H1 (cell line): ENCODE measurements around the gene ICAM2. TPM values are rescaled to one million over a fixed set of nuclear protein-coding genes. Genes with fewer than 3 reads are reported as not detected.

Experiments
- CTCF ChIA-PET: fragments of 300-600 bp; sonication (Branson Sonifier 250); formaldehyde crosslinking; loops from one replicate; lab custom pipeline; 2021; ENCODE audit not compliant: partially characterized antibody; lab: Charles Lee
- POLR2A ChIA-PET: fragments of 300-600 bp; sonication (Branson Sonifier 250); formaldehyde crosslinking; loops from one replicate; lab custom pipeline; 2021; ENCODE audit warnings: inconsistent platforms; ENCODE audit not compliant: partially characterized antibody; lab: Charles Lee
- DNase-seq, 2 experiments: peaks; one replicate each; pipeline versions ENCODE4 v3.0.0 to v3.0.0-alpha.2; 2010 to 2022; ENCODE audit warnings: low spot score in 2 of 2, low read depth in 1 of 2, mixed read lengths in 1 of 2
- FAIRE-seq: peaks from 2 replicates; lab custom pipeline; 2011; peaks lifted over from hg19 to GRCh38; lab: Jason Lieb, UNC
- H2AFZ ChIP-seq: 2 replicates; pipeline ENCODE4 v1.8.1; 2012; ENCODE audit warnings: low read length, inconsistent platforms
- H2AK5ac ChIP-seq: 2 replicates; pipeline ENCODE4 v1.6.1; 2013; ENCODE audit warnings: low read depth, low read length
- H2BK120ac ChIP-seq: replicated peaks from 2 replicates; pipeline ENCODE3; 2013; ENCODE audit warnings: low read depth, low read length, inconsistent platforms
- H2BK12ac ChIP-seq: 2 replicates; pipeline ENCODE4 v1.6.1; 2013; ENCODE audit warnings: low read depth, low read length
- H2BK15ac ChIP-seq: 2 replicates; pipeline ENCODE4 v1.6.1; 2013; ENCODE audit warnings: low read length
- H2BK20ac ChIP-seq: 2 replicates; pipeline ENCODE4 v1.6.1; 2013; ENCODE audit warnings: low read length
- H2BK5ac ChIP-seq: 2 replicates; pipeline ENCODE4 v1.6.1; 2013; ENCODE audit warnings: low read depth, low read length
- H3K14ac ChIP-seq: 2 replicates; pipeline ENCODE4 v1.6.1; 2013; ENCODE audit warnings: inconsistent platforms; ENCODE audit not compliant: insufficient read length
- H3K18ac ChIP-seq: 2 replicates; pipeline ENCODE4 v1.6.1; 2013; ENCODE audit warnings: low read length; ENCODE audit errors: extremely low read depth
- H3K23ac ChIP-seq: 2 replicates; pipeline ENCODE4 v1.6.1; 2013; ENCODE audit warnings: inconsistent platforms; ENCODE audit not compliant: insufficient read length
- H3K23me2 ChIP-seq: 2 replicates; pipeline ENCODE4 v1.6.1; 2013; ENCODE audit warnings: low read depth, low read length
- H3K27ac ChIP-seq: 2 replicates; pipeline ENCODE4 v1.6.1; 2011; ENCODE audit warnings: low read depth, low read length, inconsistent platforms
- H3K27me3 ChIP-seq, 4 experiments: replicated peaks in 1 of 4; 1 replicate in 1 of 4; 2 replicates in 3 of 4; pipeline versions ENCODE4 v1.6.1 to v1.8.1; 2011 to 2013; ENCODE audit warnings: low read length in 3 of 4, mild to moderate bottlenecking in 3 of 4, inconsistent platforms in 2 of 4, mixed read lengths in 2 of 4, moderate library complexity in 1 of 4; ENCODE audit not compliant: control insufficient read depth in 3 of 4, insufficient read depth in 3 of 4; ENCODE audit errors: extremely low read depth in 1 of 4
- H3K36me3 ChIP-seq, 4 experiments: 2 replicates each; pipeline versions ENCODE4 v1.6.1 to v1.8.1; 2011 to 2013; ENCODE audit warnings: mild to moderate bottlenecking in 4 of 4, low read length in 3 of 4, moderate library complexity in 2 of 4, control low read depth in 1 of 4, inconsistent platforms in 1 of 4; ENCODE audit not compliant: insufficient read depth in 4 of 4, control insufficient read depth in 2 of 4
- H3K4ac ChIP-seq: replicated peaks from 2 replicates; pipeline ENCODE3; 2013; ENCODE audit warnings: low read length, low read depth, mixed read lengths, inconsistent platforms; ENCODE audit not compliant: insufficient read length
- H3K4me1 ChIP-seq, 4 experiments: replicated peaks in 1 of 4; 1 replicate in 1 of 4; 2 replicates in 3 of 4; pipeline versions ENCODE4 v1.6.1 to v1.8.1; 2011 to 2013; ENCODE audit warnings: low read length in 3 of 4, inconsistent platforms in 2 of 4, mixed read lengths in 1 of 4; ENCODE audit not compliant: insufficient read depth in 4 of 4, control insufficient read depth in 3 of 4
- H3K4me2 ChIP-seq, 2 experiments: 2 replicates each; pipeline versions ENCODE4 v1.6.1 to v1.8.1; 2011 to 2013; ENCODE audit warnings: low read depth in 2 of 2, low read length in 2 of 2, control low read depth in 1 of 2, inconsistent platforms in 1 of 2, mild to moderate bottlenecking in 1 of 2; ENCODE audit not compliant: insufficient read depth in 1 of 2
- H3K4me3 ChIP-seq, 4 experiments: fragments of 200-600, 300-600 bp in 1 of 4; sonication (generic), shearing (Covaris generic), sonication (Bioruptor Twin) in 1 of 4; 2 replicates each; pipeline versions ENCODE4 v1.5.1 to v1.8.1; 2011 to 2016; ENCODE audit warnings: low read length in 4 of 4, low read depth in 3 of 4, control low read depth in 2 of 4, inconsistent platforms in 2 of 4, mild to moderate bottlenecking in 2 of 4, mixed read lengths in 1 of 4, moderate library complexity in 1 of 4; ENCODE audit not compliant: insufficient read depth in 2 of 4; ENCODE audit errors: extremely low read depth in 1 of 4
- H3K56ac ChIP-seq: replicated peaks from 2 replicates; pipeline ENCODE3; 2013; ENCODE audit warnings: low read depth, mild to moderate bottlenecking, mixed read lengths, low read length, inconsistent platforms; ENCODE audit not compliant: insufficient read length
- H3K79me1 ChIP-seq: 2 replicates; pipeline ENCODE4 v1.6.1; 2013; ENCODE audit warnings: low read depth, low read length, control low read depth
- H3K79me2 ChIP-seq, 2 experiments: 2 replicates each; pipeline versions ENCODE4 v1.6.1 to v1.8.1; 2012 to 2013; ENCODE audit warnings: low read length in 2 of 2, mild to moderate bottlenecking in 2 of 2, inconsistent platforms in 1 of 2; ENCODE audit not compliant: insufficient read depth in 2 of 2, control insufficient read depth in 1 of 2
- H3K9ac ChIP-seq, 4 experiments: replicated peaks in 1 of 4; 1 replicate in 1 of 4; 2 replicates in 3 of 4; pipeline versions ENCODE4 v1.6.1 to v1.8.1; 2011 to 2013; ENCODE audit warnings: low read depth in 3 of 4, low read length in 3 of 4, control low read depth in 2 of 4, mild to moderate bottlenecking in 2 of 4, moderate library complexity in 2 of 4, inconsistent platforms in 1 of 4; ENCODE audit errors: extremely low read depth in 1 of 4
- H3K9me3 ChIP-seq, 2 experiments: 2 replicates each; pipeline versions ENCODE4 v1.6.1 to v1.8.1; 2012 to 2013; ENCODE audit warnings: mild to moderate bottlenecking in 2 of 2, moderate library complexity in 2 of 2, control low read depth in 1 of 2, inconsistent platforms in 1 of 2, low read depth in 1 of 2, low read length in 1 of 2, mixed read lengths in 1 of 2; ENCODE audit not compliant: insufficient read depth in 2 of 2
- H4K20me1 ChIP-seq, 2 experiments: replicated peaks in 1 of 2; 2 replicates each; pipeline versions ENCODE3 to v1.8.1; 2011 to 2013; ENCODE audit warnings: inconsistent platforms in 2 of 2, low read length in 2 of 2, mild to moderate bottlenecking in 1 of 2; ENCODE audit not compliant: insufficient read depth in 2 of 2, control insufficient read depth in 1 of 2
- H4K5ac ChIP-seq: 2 replicates; pipeline ENCODE4 v1.6.1; 2013; ENCODE audit warnings: low read length, low read depth, mixed read lengths, inconsistent platforms; ENCODE audit not compliant: insufficient read length
- H4K8ac ChIP-seq: 2 replicates; pipeline ENCODE4 v1.8.0; 2013; ENCODE audit warnings: mild to moderate bottlenecking, moderate library complexity, low read length, inconsistent platforms; ENCODE audit not compliant: insufficient read depth; ENCODE audit errors: extremely low read depth
- H4K91ac ChIP-seq: replicated peaks from 2 replicates; pipeline ENCODE3; 2013; ENCODE audit warnings: low read length, mixed read lengths, inconsistent platforms; ENCODE audit not compliant: insufficient read length
- BACH1 ChIP-seq: IDR thresholded peaks from 2 replicates; pipeline ENCODE4 v1.6.1; 2012; ENCODE audit warnings: low read length, improper control_type of control experiment
- EGR1 ChIP-seq: IDR thresholded peaks from 2 replicates; pipeline ENCODE4 v1.6.1; 2011; ENCODE audit warnings: low read depth, low read length, borderline replicate concordance
- FOSL1 ChIP-seq: IDR thresholded peaks from 2 replicates; pipeline ENCODE4 v1.6.1; 2011; ENCODE audit warnings: mild to moderate bottlenecking, low read depth, low read length, moderate library complexity; ENCODE audit not compliant: insufficient read depth
- GTF2F1 ChIP-seq: IDR thresholded peaks from 2 replicates; pipeline ENCODE4 v1.6.1; 2012; ENCODE audit warnings: low read depth, low read length, improper control_type of control experiment, borderline replicate concordance
- JUND ChIP-seq: IDR thresholded peaks from 2 replicates; pipeline ENCODE4 v1.6.1; 2011; ENCODE audit warnings: mild to moderate bottlenecking, improper control_type of control experiment, low read length
- RBBP5 ChIP-seq: IDR thresholded peaks from 2 replicates; pipeline ENCODE4 v1.7.1; 2012; ENCODE audit warnings: low read depth, mild to moderate bottlenecking, inconsistent platforms, low read length, moderate library complexity, borderline replicate concordance
- YY1 ChIP-seq: IDR thresholded peaks from 2 replicates; pipeline ENCODE4 v1.6.1; 2011; ENCODE audit warnings: low read depth, mild to moderate bottlenecking, low read length
- WGBS, 2 experiments: shearing (Covaris generic) in 1 of 2; methylation state at CpG; one replicate each; pipeline versions ENCODE4 v1.1.6 to v1.1.7; 2013 to 2015; ENCODE audit warnings: low lambda C conversion rate in 2 of 2, mixed read lengths in 2 of 2, inconsistent platforms in 1 of 2, low coverage in 1 of 2, missing lambda C conversion rate in 1 of 2; ENCODE audit not compliant: insufficient replicate concordance in 2 of 2, insufficient coverage in 1 of 2, insufficient read length in 1 of 2; ENCODE audit errors: extremely low coverage in 1 of 2, missing lambda C conversion rate in 1 of 2; 5-methylcytosine and 5-hydroxymethylcytosine counted together
- polyA plus RNA-seq, 7 experiments: library from polyadenylated mRNA; depleted of rRNA in 3 of 7; stranded (reverse) in 5 of 7; unstranded in 2 of 7; fragments of >200 nt in 5 of 7; fragments of 200-250 nt in 2 of 7; gene quantifications; 1 replicate in 5 of 7; 2 replicates in 1 of 7; 4 replicates in 1 of 7; pipeline versions ENCODE4 v1.2.1 to v1.2.3, GENCODE V29; 2011 to 2013; ENCODE audit warnings: missing spikeins in 2 of 7, mixed read lengths in 2 of 7
- total RNA-seq: library from RNA; stranded (reverse); fragmentation: NEBNext Ultra II Directional; extraction: Animal tissue kit (Norgen Biotek cat#: 25700); gene quantifications from 2 replicates; pipeline ENCODE4 v1.2.1, GENCODE V29; 2021

Gene ICAM2
- total and polyA plus RNA-seq, 2 of the 8 experiments (the other 6 are each of a cell fraction or from before 2014, with no cell fraction given), result 0.45 to 0.63 TPM

- no peak overlapping the region for H3K23ac ChIP-seq
- H3K9me3 ChIP-seq, result no peaks in the 10 kb centered on the region
- no peak overlapping the region for H2AK5ac ChIP-seq
- H2BK120ac ChIP-seq, result no peak overlapping the region
- no peak overlapping the region for H2BK12ac ChIP-seq
- CTCF ChIA-PET, result interaction anchor here (0.6 to 14.4 kb wide), 11 partner anchors 10 to 124 kb away, joined by 3 to 270 read pairs (median 4); partner anchors contain the start of genes CSHL1, GH1, GH2 and ICAM2
- no peak overlapping the region for H3K4ac ChIP-seq
- no peak overlapping the region for H4K5ac ChIP-seq
- no peak overlapping the region for H2BK15ac ChIP-seq
- H3K56ac ChIP-seq, result no peak overlapping the region
- peaks cover 8% of the 10 kb centered on the region for H3K23me2 ChIP-seq
- 82% methylated on average over 5 of the region's 5 CpGs; no CpG with 5 or more reads in 1 of the 2 experiments for WGBS, 2 experiments
- peaks cover 0 to 10% (median 5%) of the 10 kb centered on the region in 4 experiments; a peak in 6 of 7 replicates for H3K4me1 ChIP-seq
- H4K91ac ChIP-seq, result no peak overlapping the region
- H2AFZ ChIP-seq, result no peak overlapping the region
- DNase-seq, result no peak
- H3K9ac ChIP-seq, result no peak overlapping the region
- peaks cover 0 to 9% of the 10 kb centered on the region in 2 experiments for H4K20me1 ChIP-seq
- H3K4me2 ChIP-seq, result no peak overlapping the region
- H2BK5ac ChIP-seq, result no peak overlapping the region
- H3K36me3 ChIP-seq, result peaks cover 0 to 3% (median 0%) of the 10 kb centered on the region in 4 experiments; a peak in 1 of 8 replicates
- POLR2A ChIA-PET, result interaction anchor here (0.9 to 1.1 kb wide), 2 partner anchors 9 to 10 kb away, joined by 3 read pairs; no protein-coding TSS in a partner anchor
- TF ChIP-seq FOSL1 (no peak), EGR1 (no peak), YY1 (no peak), BACH1 (no peak), GTF2F1 (no peak), RBBP5 (no peak), JUND (no peak)
- H4K8ac ChIP-seq, result no peak overlapping the region
- no peak for FAIRE-seq
- no peak overlapping the region for H3K18ac ChIP-seq
- no peak overlapping the region for H3K27ac ChIP-seq
- 0 out of 2 replicates have a peak, but pooled peaks cover 2% of the 10 kb centered on the region for H3K79me1 ChIP-seq
- H2BK20ac ChIP-seq, result no peak overlapping the region
- no peak overlapping the region for H3K4me3 ChIP-seq
- H3K27me3 ChIP-seq, result no peaks in the 10 kb centered on the region
- no peaks in the 10 kb centered on the region for H3K79me2 ChIP-seq
- H3K14ac ChIP-seq, result no peak overlapping the region
These were observed 64.0 kb downstream of the ICAM2 start for GRCh38 chr17:63956296-63956920.
